Right atrium auricular region (tissue), 2 donors: Measurements from ENCODE around the gene PALB2. TPM values are rescaled to one million over a fixed set of nuclear protein-coding genes. Genes with fewer than 3 reads are reported as not detected.

Experiments used
- DNase-seq: peaks from one replicate; pipeline ENCODE4 v3.0.0-alpha.2; 2019; ENCODE audit warnings: low spot score
- H3K27ac ChIP-seq, 2 donors: fragments of 200-600 bp; sonication (generic); 1 replicate in 1 of 2; 2 replicates in 1 of 2; pipeline ENCODE4 v1.5.1; 2016 to 2019
- H3K27me3 ChIP-seq, 2 donors: fragments of 200-600 bp; sonication (generic); one replicate each; pipeline versions ENCODE4 v1.5.1 to v1.6.0; 2017 to 2019
- H3K36me3 ChIP-seq: fragments of 200-600 bp; sonication (generic); one replicate; pipeline ENCODE4 v1.5.1; 2016
- H3K4me1 ChIP-seq, 2 donors: fragments of 200-600 bp; sonication (generic); one replicate each; pipeline versions ENCODE4 v1.5.1 to v1.6.0; 2017 to 2019
- H3K4me3 ChIP-seq, 2 donors: fragments of 200-600 bp; sonication (generic); 1 replicate in 1 of 2; 2 replicates in 1 of 2; pipeline ENCODE4 v1.5.1; 2017 to 2019; ENCODE audit warnings: mild to moderate bottlenecking in 1 of 2, moderate library complexity in 1 of 2
- H3K9me3 ChIP-seq, 2 donors: fragments of 200-600 bp; sonication (generic); one replicate each; pipeline ENCODE4 v1.5.1; 2019
- total RNA-seq, 2 donors: library from RNA; depleted of rRNA; stranded (reverse); fragments of >200 nt; gene quantifications; one replicate each; pipeline ENCODE4 v1.1.0, GENCODE V29; 2016
- TF ChIP-seq, protein P1 (sequence below), 2 donors: fragments of 200-600 bp; sonication (generic); IDR thresholded peaks; one replicate each; pipeline ENCODE4 v1.5.1; 2019; ENCODE audit warnings: antibody characterized with exemption in 2 of 2

PALB2 gene
- total RNA-seq, 2 donors from 2014 or later = 4.7 TPM

DNA sequence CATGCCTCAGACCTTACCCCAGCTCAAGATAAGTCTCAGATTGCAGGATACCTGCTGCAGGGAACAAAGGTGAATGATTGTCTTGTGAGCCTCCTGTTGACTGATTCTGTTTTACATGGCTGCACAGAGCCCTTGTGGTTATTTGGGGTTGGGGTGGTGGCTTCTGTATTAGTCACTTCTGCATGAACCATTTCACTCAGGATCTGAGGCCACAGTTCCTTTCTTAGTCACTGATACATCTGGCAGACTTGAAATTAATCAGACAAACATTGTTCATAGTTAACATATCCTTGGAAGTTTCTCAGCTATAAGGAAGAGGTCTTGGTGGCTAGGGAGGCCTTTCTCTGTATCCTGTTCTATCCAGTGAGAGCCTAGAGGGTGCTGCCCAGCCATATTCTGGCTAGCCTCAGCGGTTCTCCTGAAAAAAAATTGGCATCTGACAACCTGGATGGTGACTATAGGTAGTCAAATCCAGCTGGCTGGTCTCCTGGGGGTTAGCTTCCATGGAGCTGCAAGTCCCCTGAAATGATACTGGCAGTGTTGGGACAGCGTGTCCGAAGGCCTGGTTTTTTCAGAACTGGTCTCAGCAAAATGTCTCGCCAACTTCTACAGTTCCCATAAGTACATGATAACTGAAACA lies 29.1 kb upstream of the PALB2 start:
- H3K4me1 ChIP-seq = no peaks in the 10 kb centered on the region
- TF ChIP-seq, protein P1, sequence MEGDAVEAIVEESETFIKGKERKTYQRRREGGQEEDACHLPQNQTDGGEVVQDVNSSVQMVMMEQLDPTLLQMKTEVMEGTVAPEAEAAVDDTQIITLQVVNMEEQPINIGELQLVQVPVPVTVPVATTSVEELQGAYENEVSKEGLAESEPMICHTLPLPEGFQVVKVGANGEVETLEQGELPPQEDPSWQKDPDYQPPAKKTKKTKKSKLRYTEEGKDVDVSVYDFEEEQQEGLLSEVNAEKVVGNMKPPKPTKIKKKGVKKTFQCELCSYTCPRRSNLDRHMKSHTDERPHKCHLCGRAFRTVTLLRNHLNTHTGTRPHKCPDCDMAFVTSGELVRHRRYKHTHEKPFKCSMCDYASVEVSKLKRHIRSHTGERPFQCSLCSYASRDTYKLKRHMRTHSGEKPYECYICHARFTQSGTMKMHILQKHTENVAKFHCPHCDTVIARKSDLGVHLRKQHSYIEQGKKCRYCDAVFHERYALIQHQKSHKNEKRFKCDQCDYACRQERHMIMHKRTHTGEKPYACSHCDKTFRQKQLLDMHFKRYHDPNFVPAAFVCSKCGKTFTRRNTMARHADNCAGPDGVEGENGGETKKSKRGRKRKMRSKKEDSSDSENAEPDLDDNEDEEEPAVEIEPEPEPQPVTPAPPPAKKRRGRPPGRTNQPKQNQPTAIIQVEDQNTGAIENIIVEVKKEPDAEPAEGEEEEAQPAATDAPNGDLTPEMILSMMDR (IDR thresholded peaks at IDR 0.05) = no peak
- no peak overlapping the region for H3K27ac ChIP-seq
- H3K27me3 ChIP-seq = no peaks in the 10 kb centered on the region
- H3K9me3 ChIP-seq = no peaks in the 10 kb centered on the region
- peaks cover 54% of the 10 kb centered on the region for H3K36me3 ChIP-seq
- H3K4me3 ChIP-seq = no peak overlapping the region
- DNase-seq = no peak

DNA sequence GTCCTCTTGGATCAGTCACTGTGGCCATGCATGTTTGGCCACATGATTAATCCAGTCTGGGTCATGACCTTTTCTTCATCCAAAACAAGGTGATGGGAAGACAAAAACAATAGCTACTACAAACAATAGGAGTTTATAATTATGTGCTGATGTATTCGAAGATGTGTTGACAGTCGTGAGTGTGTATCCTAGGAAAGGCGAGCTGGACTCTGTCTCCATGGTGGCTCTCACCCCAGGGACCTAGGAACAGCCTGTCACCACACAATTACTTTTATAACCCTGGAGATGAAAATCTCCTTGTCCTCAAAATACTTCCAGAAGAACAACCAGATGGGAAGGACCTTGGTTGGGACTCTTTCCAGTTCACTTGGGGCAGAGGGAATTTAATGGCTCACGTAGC lies 27.8 kb upstream of the PALB2 start:
- no peak for DNase-seq
- no peaks in the 10 kb centered on the region for H3K27me3 ChIP-seq
- H3K4me1 ChIP-seq = no peaks in the 10 kb centered on the region
- no peaks in the 10 kb centered on the region for H3K9me3 ChIP-seq
- H3K27ac ChIP-seq = no peak overlapping the region
- TF ChIP-seq, protein P1 (IDR thresholded peaks at IDR 0.05) = no peak
- peaks cover 68% of the 10 kb centered on the region for H3K36me3 ChIP-seq
- H3K4me3 ChIP-seq = no peak overlapping the region

DNA sequence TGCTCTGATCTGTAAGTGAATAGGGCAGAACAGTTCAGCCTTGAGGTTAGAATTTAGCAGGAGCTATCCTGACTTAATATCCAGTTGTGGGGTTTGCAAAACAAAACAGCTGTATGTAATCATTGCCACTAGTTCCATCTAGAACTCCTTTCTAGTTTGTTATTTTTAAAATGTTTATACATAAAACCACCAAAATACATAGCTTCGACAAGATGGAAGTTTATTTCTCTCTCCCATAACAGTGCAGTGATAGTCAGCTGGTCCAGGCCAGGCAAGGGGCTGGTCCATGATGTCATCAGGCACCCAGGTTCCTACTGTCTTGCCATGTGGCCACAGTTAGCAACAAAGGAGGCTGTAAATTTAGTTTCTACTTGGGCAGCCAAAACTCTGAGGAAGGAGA lies 27.1 kb upstream of the PALB2 start:
- Histone ChIP-seq H3K36me3 (peaks cover 73% of the 10 kb centered on the region), H3K4me1 (no peaks in the 10 kb centered on the region), H3K27ac (no peak overlapping the region), H3K4me3 (no peak overlapping the region), H3K9me3 (no peaks in the 10 kb centered on the region), H3K27me3 (no peaks in the 10 kb centered on the region)
- DNase-seq = no peak
- TF ChIP-seq, protein P1 (IDR thresholded peaks at IDR 0.05) = no peak

DNA sequence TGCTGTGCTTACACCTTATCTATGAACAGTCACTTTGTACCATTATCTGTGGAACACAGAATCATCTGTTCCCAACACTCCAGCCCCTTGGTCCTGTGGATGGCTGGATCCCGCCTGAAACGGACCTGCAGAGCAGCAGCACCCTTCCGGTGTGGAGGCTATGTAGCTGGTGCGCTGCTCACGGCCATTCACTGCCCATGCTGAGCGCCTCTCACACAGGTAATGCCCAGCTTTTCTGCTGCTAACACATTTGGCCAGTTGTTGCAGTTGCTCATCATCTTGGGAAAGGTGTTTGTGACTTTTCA lies 26.2 kb upstream of the PALB2 start:
- TF ChIP-seq, protein P1 (IDR thresholded peaks at IDR 0.05) = no peak
- no peak overlapping the region for H3K27ac ChIP-seq
- peaks cover 80% of the 10 kb centered on the region for H3K36me3 ChIP-seq
- H3K27me3 ChIP-seq = no peaks in the 10 kb centered on the region
- H3K9me3 ChIP-seq = no peaks in the 10 kb centered on the region
- H3K4me1 ChIP-seq = no peaks in the 10 kb centered on the region
- H3K4me3 ChIP-seq = no peak overlapping the region
- DNase-seq = no peak

DNA sequence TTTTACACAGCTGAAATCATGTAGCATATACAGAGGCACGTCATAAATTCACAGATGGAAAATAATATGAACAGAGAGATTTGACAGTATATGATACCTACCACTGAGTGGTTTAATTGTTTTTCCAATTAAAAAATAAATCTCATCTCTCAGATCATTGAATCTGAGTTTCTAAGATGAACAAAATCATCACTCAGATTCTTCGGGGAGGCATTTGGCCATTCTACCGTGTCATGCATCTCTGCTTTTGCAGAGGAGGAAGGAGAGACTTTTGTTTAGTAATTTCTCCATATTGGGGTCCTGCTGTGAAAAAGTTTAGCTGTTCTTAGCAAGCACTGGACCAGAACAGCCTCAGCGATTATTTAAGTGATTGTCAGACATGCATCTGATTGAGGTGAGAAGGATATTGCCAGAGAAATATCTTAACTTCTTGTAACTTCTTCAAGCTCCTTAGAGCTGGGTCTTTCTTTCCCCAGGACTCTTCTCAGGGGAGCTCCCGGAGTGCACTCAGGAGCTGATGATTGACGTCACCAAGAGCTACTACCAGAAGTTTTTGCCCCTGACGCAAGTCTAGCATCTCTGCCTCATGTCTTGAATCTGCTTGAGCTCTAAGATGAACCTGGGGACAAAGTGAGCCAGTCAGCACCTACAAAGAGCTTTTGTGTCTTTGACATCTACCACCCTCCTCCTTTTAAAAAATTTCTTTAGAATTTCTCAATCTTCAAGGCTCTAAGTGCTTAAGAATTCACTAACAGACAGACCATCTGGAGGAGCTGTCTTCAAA lies 25.7 kb upstream of the PALB2 start:
- Histone ChIP-seq H3K27ac (no peak overlapping the region), H3K9me3 (no peaks in the 10 kb centered on the region), H3K4me1 (no peaks in the 10 kb centered on the region), H3K36me3 (peaks cover 80% of the 10 kb centered on the region), H3K4me3 (no peak overlapping the region), H3K27me3 (no peaks in the 10 kb centered on the region)
- no peak for DNase-seq
- TF ChIP-seq, protein P1 (IDR thresholded peaks at IDR 0.05) = no peak
